NOMO-1 treated with dmso at 0.1 percent for 144 hours (cell line): ENCODE results near the gene GNG10.
"Not testable (repeated sequence)": the region's sequence is repeated elsewhere in the genome, so short reads cannot be mapped to it uniquely, and the experiment has no call there.

Experiments used
- DNase-seq: peaks from one replicate; lab custom pipeline; 2025; ENCODE audit not compliant: unreplicated experiment; lab: John Stamatoyannopoulos, UW

The GNG10 gene

GRCh38 chr9:111648066-111648465 is 13.3 kb upstream of the GNG10 start:
- no peak for DNase-seq

- DNase-seq: no peak
Observed at GRCh38 chr9:111649016-111649415, 12.4 kb upstream of the GNG10 start.

- no peak for DNase-seq
Observed at GRCh38 chr9:111657051-111657450, 4.4 kb upstream of the GNG10 start.

- no peak for DNase-seq
Observed at GRCh38 chr9:111658943-111659342, 2.5 kb upstream of the GNG10 start.

GRCh38 chr9:111659691-111660090 is 1.7 kb upstream of the GNG10 start:
- no peak for DNase-seq

- DNase-seq: peak; percentile 32
Observed at GRCh38 chr9:111661802-111662521, 557 bp downstream of the GNG10 start.

- DNase-seq: no peak
Observed at GRCh38 chr9:111662576-111663300, 1.3 kb downstream of the GNG10 start.

GRCh38 chr9:111663301-111663823 is 2.0 kb downstream of the GNG10 start:
- no peak for DNase-seq

GRCh38 chr9:111668026-111668573 is 6.7 kb downstream of the GNG10 start:
- DNase-seq: no peak

- not testable (repeated sequence) for DNase-seq
Observed at GRCh38 chr9:111668601-111669000, 7.2 kb downstream of the GNG10 start.

GRCh38 chr9:111674319-111674718 is 12.9 kb downstream of the GNG10 start:
- DNase-seq: no peak

GRCh38 chr9:111676116-111676515 is 14.7 kb downstream of the GNG10 start:
- DNase-seq: no peak

GRCh38 chr9:111678293-111678692 is 16.9 kb downstream of the GNG10 start:
- DNase-seq: no peak

- DNase-seq: no peak
Observed at GRCh38 chr9:111679199-111679598, 17.8 kb downstream of the GNG10 start.

GRCh38 chr9:111683392-111683791 is 22.0 kb downstream of the GNG10 start:
- DNase-seq: no peak

- DNase-seq: no peak
Observed at GRCh38 chr9:111691672-111692329, 30.4 kb downstream of the GNG10 start.

- DNase-seq: no peak
Observed at GRCh38 chr9:111696796-111697195, 35.4 kb downstream of the GNG10 start.

- no peak for DNase-seq
Observed at GRCh38 chr9:111700776-111701175, 39.4 kb downstream of the GNG10 start.

GRCh38 chr9:111704503-111704902 is 43.1 kb downstream of the GNG10 start:
- DNase-seq: no peak

GRCh38 chr9:111711548-111711947 is 50.1 kb downstream of the GNG10 start:
- DNase-seq: no peak

- no peak for DNase-seq
Observed at GRCh38 chr9:111712369-111712768, 51.0 kb downstream of the GNG10 start.
